ENCODE measurements around the gene THEMIS.
"Not testable (repeated sequence)": the region's sequence is repeated elsewhere in the genome, so short reads cannot be mapped to it uniquely, and the experiment has no call there.

THEMIS gene

GRCh38 chr6:127794405-127794804 lies 106.5 kb downstream of the THEMIS start:
- no peak for DNase-seq (ENCODE audit: low read depth)

- no peak for DNase-seq (ENCODE audit: low read depth)
Measured at GRCh38 chr6:127793396-127793795, 107.5 kb downstream of the THEMIS start.

- no peak for DNase-seq (ENCODE audit: low read depth)
Measured at GRCh38 chr6:127792616-127793015, 108.2 kb downstream of the THEMIS start.

- no peak for DNase-seq (ENCODE audit: low read depth)
Measured at GRCh38 chr6:127791779-127792528, 108.9 kb downstream of the THEMIS start.

GRCh38 chr6:127790571-127790970 lies 110.3 kb downstream of the THEMIS start:
- no peak for DNase-seq (ENCODE audit: low read depth)

GRCh38 chr6:127786109-127786508 lies 114.7 kb downstream of the THEMIS start:
- DNase-seq (ENCODE audit: low read depth) = no peak

- no peak for DNase-seq (ENCODE audit: low read depth)
Measured at GRCh38 chr6:127784468-127784867, 116.4 kb downstream of the THEMIS start.

GRCh38 chr6:127781636-127782272 lies 119.1 kb downstream of the THEMIS start:
- DNase-seq (ENCODE audit: low read depth) = not testable (repeated sequence)

- no peak for DNase-seq (ENCODE audit: low read depth)
Measured at GRCh38 chr6:127776320-127776719, 124.5 kb downstream of the THEMIS start.

- peak; percentile 24 for DNase-seq (ENCODE audit: low read depth)
Measured at GRCh38 chr6:127775371-127775770, 125.5 kb downstream of the THEMIS start.

- no peak for DNase-seq (ENCODE audit: low read depth)
Measured at GRCh38 chr6:127768745-127769144, 132.1 kb downstream of the THEMIS start.

GRCh38 chr6:127768223-127768622 lies 132.6 kb downstream of the THEMIS start:
- no peak for DNase-seq (ENCODE audit: low read depth)

- no peak for DNase-seq (ENCODE audit: low read depth)
Measured at GRCh38 chr6:127765949-127766348, 134.9 kb downstream of the THEMIS start.

GRCh38 chr6:127762284-127762683 lies 138.6 kb downstream of the THEMIS start:
- no peak for DNase-seq (ENCODE audit: low read depth)

GRCh38 chr6:127761084-127761483 lies 139.8 kb downstream of the THEMIS start:
- no peak for DNase-seq (ENCODE audit: low read depth)

- no peak for DNase-seq (ENCODE audit: low read depth)
Measured at GRCh38 chr6:127749095-127749494, 151.8 kb downstream of the THEMIS start.

- DNase-seq (ENCODE audit: low read depth) = no peak
Measured at GRCh38 chr6:127748290-127748689, 152.6 kb downstream of the THEMIS start.

- no peak for DNase-seq (ENCODE audit: low read depth)
Measured at GRCh38 chr6:127738423-127738822, 162.4 kb downstream of the THEMIS start.

- DNase-seq (ENCODE audit: low read depth) = no peak
Measured at GRCh38 chr6:127737768-127738167, 163.1 kb downstream of the THEMIS start.

- DNase-seq (ENCODE audit: low read depth) = peak; percentile 43
Measured at GRCh38 chr6:127737009-127737486, 163.8 kb downstream of the THEMIS start.

- DNase-seq (ENCODE audit: low read depth) = no peak
Measured at GRCh38 chr6:127732927-127733326, 167.9 kb downstream of the THEMIS start.

GRCh38 chr6:127727260-127727953 lies 173.5 kb downstream of the THEMIS start:
- DNase-seq (ENCODE audit: low read depth) = no peak

GRCh38 chr6:127725821-127726220 lies 175.0 kb downstream of the THEMIS start:
- DNase-seq (ENCODE audit: low read depth) = no peak

All from stromal cell of bone marrow (primary cell).